Smooth muscle cell (in vitro differentiated cells): ENCODE results near the gene SUZ12. TPM values are rescaled to one million over a fixed set of nuclear protein-coding genes. Genes with fewer than 3 reads are reported as not detected.
"Not testable (repeated sequence)": the region's sequence is repeated elsewhere in the genome, so short reads cannot be mapped to it uniquely, and the experiment has no call there.

Experiments used
- DNase-seq: peaks from one replicate; lab custom pipeline; 2025; ENCODE audit not compliant: unreplicated experiment; lab: John Stamatoyannopoulos, UW
- H2AFZ ChIP-seq: fragments of 200-600 bp; sonication (generic); 2 replicates; pipeline ENCODE4 v1.6.0; 2016; ENCODE audit warnings: antibody characterized with exemption, low read depth, mild to moderate bottlenecking
- H3F3A ChIP-seq: fragments of 200-600 bp; sonication (generic); 2 replicates; pipeline ENCODE4 v1.6.0; 2017; ENCODE audit warnings: antibody characterized with exemption, low read depth
- H3K27ac ChIP-seq: fragments of 200-600 bp; sonication (generic); 2 replicates; pipeline ENCODE4 v1.5.1; 2016; ENCODE audit warnings: low read depth, mild to moderate bottlenecking
- H3K27me3 ChIP-seq: fragments of 200-600 bp; sonication (generic); 2 replicates; pipeline ENCODE4 v1.6.1; 2016; ENCODE audit warnings: low read depth, mild to moderate bottlenecking
- H3K36me3 ChIP-seq: fragments of 200-600 bp; sonication (generic); 2 replicates; pipeline ENCODE4 v1.5.1; 2016; ENCODE audit warnings: low read depth
- H3K4me1 ChIP-seq: fragments of 200-600 bp; sonication (generic); 2 replicates; pipeline ENCODE4 v1.5.1; 2016; ENCODE audit warnings: low read depth
- H3K4me2 ChIP-seq: fragments of 200-600 bp; sonication (generic); 2 replicates; pipeline ENCODE4 v1.6.0; 2016; ENCODE audit warnings: mild to moderate bottlenecking
- H3K4me3 ChIP-seq: fragments of 200-600 bp; sonication (generic); 2 replicates; pipeline ENCODE4 v1.5.1; 2016; ENCODE audit warnings: mild to moderate bottlenecking
- H3K79me2 ChIP-seq: fragments of 200-600 bp; sonication (generic); 2 replicates; pipeline ENCODE4 v1.6.0; 2016; ENCODE audit warnings: low read depth, mild to moderate bottlenecking
- H3K9ac ChIP-seq: fragments of 200-600 bp; sonication (generic); 2 replicates; pipeline ENCODE4 v1.6.0; 2016; ENCODE audit warnings: low read depth
- H3K9me3 ChIP-seq: fragments of 200-600 bp; sonication (generic); replicated peaks from 2 replicates; pipeline ENCODE4 v1.5.1; 2016; ENCODE audit warnings: low read depth
- H4K20me1 ChIP-seq: fragments of 200-600 bp; sonication (generic); 2 replicates; pipeline ENCODE4 v1.6.0; 2016; ENCODE audit warnings: low read depth
- WGBS: methylation state at CpG from one replicate; pipeline ENCODE4 v1.1.7; 2016; ENCODE audit warnings: low lambda C conversion rate; 5-methylcytosine and 5-hydroxymethylcytosine counted together
- polyA plus RNA-seq: library from polyadenylated mRNA; unstranded; fragments of >200 nt; fragmentation: Nextera tagmentation; extraction: Ambion mirVana; gene quantifications from 2 replicates; pipeline ENCODE4 v1.2.1, GENCODE V29; 2016
- total RNA-seq: library from RNA; depleted of rRNA; stranded (reverse); fragments of >200 nt; gene quantifications from 2 replicates; pipeline ENCODE4 v1.2.3, GENCODE V29; 2014
- TF ChIP-seq, protein P1 (sequence below): fragments of 200-600 bp; sonication (generic); IDR thresholded peaks from 2 replicates; pipeline ENCODE4 v1.5.1; 2017; ENCODE audit warnings: borderline replicate concordance, mild to moderate bottlenecking, antibody characterized with exemption; ENCODE audit not compliant: insufficient read depth, poor library complexity, severe bottlenecking

Gene SUZ12
- total and polyA plus RNA-seq, 2 experiments from 2014 or later, result 11.1 to 26.3 TPM

DNA sequence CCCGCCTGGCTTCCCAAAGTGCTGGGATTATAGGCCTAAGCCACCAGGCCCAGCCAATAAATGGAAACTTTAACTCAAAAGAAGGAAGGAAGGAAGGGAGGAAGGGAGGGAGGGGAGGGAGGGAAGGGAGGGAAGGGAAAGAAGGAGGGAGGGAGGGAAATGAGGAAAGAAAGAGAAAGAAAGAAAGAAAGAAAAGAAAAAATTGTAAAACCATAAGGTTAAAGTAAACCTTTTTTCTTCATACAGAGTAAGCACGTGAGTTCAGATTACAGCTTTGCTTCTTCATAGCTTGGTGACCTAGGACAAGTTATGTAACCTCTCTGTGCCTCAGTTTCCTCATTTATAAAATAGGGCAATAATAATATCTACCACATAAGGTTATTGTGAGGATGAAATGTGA is 96.4 kb downstream of the SUZ12 start:
- no peak overlapping the region for H3K27ac ChIP-seq
- H3K27me3 ChIP-seq, result no peaks in the 10 kb centered on the region
- H3K4me3 ChIP-seq, result no peak overlapping the region
- H2AFZ ChIP-seq, result no peak overlapping the region
- H3K36me3 ChIP-seq, result no peaks in the 10 kb centered on the region
- no peak overlapping the region for H3K9ac ChIP-seq
- H3F3A ChIP-seq, result no peaks in the 10 kb centered on the region
- H4K20me1 ChIP-seq, result no peaks in the 10 kb centered on the region
- TF ChIP-seq, protein P1, sequence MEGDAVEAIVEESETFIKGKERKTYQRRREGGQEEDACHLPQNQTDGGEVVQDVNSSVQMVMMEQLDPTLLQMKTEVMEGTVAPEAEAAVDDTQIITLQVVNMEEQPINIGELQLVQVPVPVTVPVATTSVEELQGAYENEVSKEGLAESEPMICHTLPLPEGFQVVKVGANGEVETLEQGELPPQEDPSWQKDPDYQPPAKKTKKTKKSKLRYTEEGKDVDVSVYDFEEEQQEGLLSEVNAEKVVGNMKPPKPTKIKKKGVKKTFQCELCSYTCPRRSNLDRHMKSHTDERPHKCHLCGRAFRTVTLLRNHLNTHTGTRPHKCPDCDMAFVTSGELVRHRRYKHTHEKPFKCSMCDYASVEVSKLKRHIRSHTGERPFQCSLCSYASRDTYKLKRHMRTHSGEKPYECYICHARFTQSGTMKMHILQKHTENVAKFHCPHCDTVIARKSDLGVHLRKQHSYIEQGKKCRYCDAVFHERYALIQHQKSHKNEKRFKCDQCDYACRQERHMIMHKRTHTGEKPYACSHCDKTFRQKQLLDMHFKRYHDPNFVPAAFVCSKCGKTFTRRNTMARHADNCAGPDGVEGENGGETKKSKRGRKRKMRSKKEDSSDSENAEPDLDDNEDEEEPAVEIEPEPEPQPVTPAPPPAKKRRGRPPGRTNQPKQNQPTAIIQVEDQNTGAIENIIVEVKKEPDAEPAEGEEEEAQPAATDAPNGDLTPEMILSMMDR, result no peak
- H3K79me2 ChIP-seq, result no peaks in the 10 kb centered on the region
- WGBS, result 88% methylated on average over 2 of the region's 2 CpGs
- no peak for DNase-seq
- no peaks in the 10 kb centered on the region for H3K4me1 ChIP-seq
- no peak overlapping the region for H3K4me2 ChIP-seq
- H3K9me3 ChIP-seq, result no peaks in the 10 kb centered on the region

DNA sequence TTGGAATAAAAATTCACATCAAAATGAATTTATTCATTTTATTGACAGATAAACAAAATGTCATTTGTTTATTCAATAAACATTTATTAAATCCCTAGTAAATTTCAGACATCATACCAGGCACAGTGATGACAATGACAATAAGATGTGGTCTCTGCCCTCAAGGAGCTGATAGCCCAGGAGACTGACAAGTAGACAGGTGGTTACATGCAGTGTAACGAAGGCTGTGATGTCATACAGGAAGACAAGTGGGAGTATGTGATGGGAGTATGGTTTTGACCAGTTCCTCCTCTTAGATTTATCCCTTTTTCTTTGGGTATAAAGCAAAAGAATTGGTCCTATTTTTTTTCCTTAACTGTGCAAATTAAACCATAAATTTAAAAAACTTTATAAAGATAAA is 97.0 kb downstream of the SUZ12 start:
- 94% methylated on average over 1 of the region's 1 CpG for WGBS
- not testable (repeated sequence) for H3K4me1 ChIP-seq, H3F3A ChIP-seq, H3K4me2 ChIP-seq, H2AFZ ChIP-seq, H3K79me2 ChIP-seq, H3K4me3 ChIP-seq, H3K9me3 ChIP-seq, DNase-seq, H3K9ac ChIP-seq, H3K36me3 ChIP-seq, H3K27me3 ChIP-seq, H3K27ac ChIP-seq, H4K20me1 ChIP-seq

DNA sequence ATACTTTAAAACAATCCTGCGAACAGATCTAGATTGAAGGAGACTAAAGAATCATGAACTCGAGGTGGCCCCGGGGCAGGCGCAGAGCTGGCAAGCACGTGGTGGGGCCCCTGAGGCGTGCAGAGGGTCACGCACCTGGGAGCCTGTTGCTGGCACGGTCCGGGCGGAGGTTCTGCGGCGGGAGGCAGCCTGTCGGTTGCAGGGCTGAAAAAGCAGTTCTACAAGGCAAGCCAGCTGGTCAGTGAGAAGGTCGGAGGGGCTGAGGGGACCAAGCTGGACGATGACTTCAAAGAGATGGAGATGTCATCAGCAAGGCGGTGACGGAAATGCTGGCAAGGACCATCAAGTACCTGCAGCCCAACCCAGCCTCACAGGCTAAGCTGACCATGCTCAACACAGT is 103.4 kb downstream of the SUZ12 start:
- not testable (repeated sequence) for H3K9ac ChIP-seq, H3F3A ChIP-seq, H3K27ac ChIP-seq, H2AFZ ChIP-seq, H3K27me3 ChIP-seq, H3K4me3 ChIP-seq, DNase-seq, H3K9me3 ChIP-seq, H3K4me2 ChIP-seq, H3K79me2 ChIP-seq, H4K20me1 ChIP-seq, H3K36me3 ChIP-seq, H3K4me1 ChIP-seq
- 98% methylated on average over 17 of the region's 17 CpGs for WGBS

DNA sequence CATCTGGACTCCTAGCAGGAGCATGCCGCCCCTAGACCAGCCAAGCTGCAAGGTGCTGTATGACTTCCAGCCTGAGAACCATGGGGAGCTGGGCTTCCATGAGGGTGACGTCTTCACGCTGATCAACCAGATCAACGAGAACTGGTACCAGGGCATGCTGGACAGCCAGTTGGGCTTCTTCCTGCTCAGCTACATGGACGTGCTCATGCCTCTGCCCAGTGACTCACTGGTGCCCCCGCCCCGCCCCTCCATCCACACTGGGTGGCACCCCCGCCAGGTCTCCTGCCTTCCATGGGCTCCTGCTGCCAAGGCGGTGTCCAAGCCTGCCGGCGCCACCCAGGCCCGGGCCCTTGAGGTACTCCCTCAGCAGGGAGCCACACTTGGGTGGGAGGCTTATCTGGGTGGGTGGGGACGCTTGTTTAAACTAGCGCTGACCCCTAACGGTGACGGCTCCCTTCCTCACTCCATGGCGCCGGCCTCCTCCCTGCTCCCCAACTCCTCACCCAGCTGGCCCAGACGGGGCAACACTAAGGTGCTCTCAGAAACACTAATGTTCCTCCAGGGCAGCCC is 104.6 kb downstream of the SUZ12 start:
- H3K9ac ChIP-seq, DNase-seq, H3K27me3 ChIP-seq, H3K9me3 ChIP-seq, H4K20me1 ChIP-seq, H2AFZ ChIP-seq, H3K27ac ChIP-seq, H3K36me3 ChIP-seq, H3K4me2 ChIP-seq, H3K79me2 ChIP-seq, H3K4me1 ChIP-seq, H3F3A ChIP-seq, H3K4me3 ChIP-seq: not testable (repeated sequence)
- WGBS, result 94% methylated on average over 17 of the region's 19 CpGs

DNA sequence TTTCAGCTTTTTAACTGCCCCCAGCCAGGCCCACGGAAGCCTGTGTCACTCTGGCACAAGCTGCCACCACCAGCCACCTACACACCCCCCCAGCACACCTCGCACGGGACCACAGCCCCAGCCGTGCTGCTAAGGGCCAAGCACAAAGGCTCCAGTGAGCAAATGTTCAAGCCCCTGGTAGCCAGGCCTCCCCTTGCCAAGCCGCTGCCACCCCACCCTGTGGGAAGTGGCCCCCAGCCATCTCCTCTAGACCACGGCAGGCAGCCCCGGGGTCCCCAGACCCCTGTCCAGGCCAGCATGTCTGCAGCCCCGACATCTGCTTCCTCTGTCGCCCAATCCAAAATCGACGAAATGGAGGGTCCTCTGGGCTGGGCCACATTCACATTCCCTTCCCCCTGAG is 105.5 kb downstream of the SUZ12 start:
- H3K79me2 ChIP-seq, H3F3A ChIP-seq, H3K36me3 ChIP-seq, H3K27ac ChIP-seq, H3K4me1 ChIP-seq, H3K4me3 ChIP-seq, H2AFZ ChIP-seq, H3K4me2 ChIP-seq, H3K9ac ChIP-seq, H3K27me3 ChIP-seq, DNase-seq, H3K9me3 ChIP-seq, H4K20me1 ChIP-seq: not testable (repeated sequence)
- 99% methylated on average over 9 of the region's 11 CpGs for WGBS

DNA sequence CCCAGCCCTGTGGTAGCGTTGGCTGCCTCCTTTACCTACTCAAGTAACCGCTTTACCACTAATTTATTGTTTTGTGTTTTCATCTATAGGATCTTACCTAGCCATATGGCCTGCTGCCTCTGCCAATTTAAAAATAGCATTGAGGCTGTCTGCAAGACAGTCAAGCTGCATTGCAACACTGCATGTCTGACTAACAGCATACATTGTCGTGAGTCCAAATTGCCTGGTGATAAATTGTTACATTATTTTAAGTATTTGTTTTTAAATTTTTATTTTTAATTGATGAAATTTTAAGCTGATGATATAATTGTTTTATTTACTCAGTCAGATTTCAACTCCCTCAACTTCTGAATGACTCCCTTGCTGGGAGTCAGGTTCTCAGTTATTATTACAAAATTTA is 108.8 kb downstream of the SUZ12 start:
- 91% methylated on average over 3 of the region's 3 CpGs for WGBS
- not testable (repeated sequence) for H3K36me3 ChIP-seq, H3K4me2 ChIP-seq, H3F3A ChIP-seq, H3K9ac ChIP-seq, H3K79me2 ChIP-seq, H3K9me3 ChIP-seq, H2AFZ ChIP-seq, H4K20me1 ChIP-seq, H3K27me3 ChIP-seq, H3K4me1 ChIP-seq, DNase-seq, H3K4me3 ChIP-seq, H3K27ac ChIP-seq

DNA sequence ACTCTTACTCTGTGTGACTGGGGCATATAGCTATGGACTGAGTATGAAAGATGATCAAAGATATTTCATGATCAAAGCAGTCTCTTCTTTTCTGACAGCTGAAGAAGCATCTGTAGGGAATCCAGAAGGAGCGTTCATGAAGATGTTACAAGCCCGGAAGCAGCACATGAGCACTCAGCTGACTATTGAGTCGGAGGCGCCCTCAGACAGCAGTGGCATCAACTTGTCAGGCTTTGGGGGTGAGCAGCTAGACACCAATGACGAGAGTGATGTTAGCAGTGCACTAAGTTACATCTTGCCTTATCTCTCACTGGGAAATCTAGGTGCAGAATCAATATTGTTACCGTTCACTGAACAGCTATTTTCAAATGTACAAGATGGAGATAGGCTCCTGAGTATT is 110.9 kb downstream of the SUZ12 start:
- H3K9me3 ChIP-seq, H4K20me1 ChIP-seq, H3K9ac ChIP-seq, H2AFZ ChIP-seq, H3K27me3 ChIP-seq, DNase-seq, H3K27ac ChIP-seq, H3K4me3 ChIP-seq, H3K4me2 ChIP-seq, H3K79me2 ChIP-seq, H3K36me3 ChIP-seq, H3F3A ChIP-seq, H3K4me1 ChIP-seq: not testable (repeated sequence)
- WGBS, result 97% methylated on average over 6 of the region's 6 CpGs
